COR-L47 (cell line): ENCODE data around the gene KLHDC1.
"Not testable (repeated sequence)": the region's sequence is repeated elsewhere in the genome, so short reads cannot be mapped to it uniquely, and the experiment has no call there.

ENCODE experiments used
- DNase-seq: peaks from one replicate; lab custom pipeline; 2025; lab: John Stamatoyannopoulos, UW

Gene KLHDC1

GRCh38 chr14:49721733-49722435 is 29.0 kb downstream of the KLHDC1 start:
- not testable (repeated sequence) for DNase-seq

- no peak for DNase-seq
Observed at GRCh38 chr14:49727171-49727570, 34.3 kb downstream of the KLHDC1 start.

DNA sequence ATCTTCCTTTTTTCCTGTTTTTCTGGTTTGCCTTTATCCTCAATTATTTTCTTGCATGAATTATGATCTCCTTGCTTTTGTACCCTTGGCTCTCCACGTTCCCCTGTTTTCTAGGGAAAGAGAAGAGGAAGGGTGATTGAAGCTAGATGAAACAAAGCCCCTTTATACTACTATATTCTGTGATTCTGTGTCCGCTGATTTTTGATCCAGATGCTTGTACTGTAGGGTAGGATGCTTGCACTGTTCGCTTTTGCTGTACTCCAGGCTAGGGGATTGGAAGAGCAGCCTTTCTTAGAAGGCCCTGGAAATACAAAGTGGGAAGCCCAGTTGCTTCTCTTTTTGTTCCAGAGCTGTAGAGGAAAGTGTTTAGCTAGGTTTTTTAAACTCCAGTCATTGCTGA is 40.0 kb downstream of the KLHDC1 start:
- no peak for DNase-seq

DNA sequence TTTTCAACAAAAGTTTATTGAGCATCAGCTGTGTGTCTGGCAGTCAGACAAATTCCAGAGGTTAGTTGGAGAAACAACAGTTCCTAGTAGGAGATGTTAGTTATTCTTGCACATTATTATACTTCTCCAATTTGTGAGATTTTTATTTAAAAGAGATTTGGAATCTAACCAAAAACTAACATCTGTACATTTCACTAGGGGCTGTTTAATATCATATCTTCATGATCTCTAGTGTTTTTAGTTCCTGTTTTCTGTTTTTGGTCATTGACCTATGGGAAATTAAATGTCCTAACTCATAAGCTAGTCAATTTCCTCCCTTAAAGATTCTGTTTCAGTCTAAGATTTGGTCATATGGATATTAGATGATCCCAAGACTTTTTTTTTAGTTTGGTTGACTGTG is 40.9 kb downstream of the KLHDC1 start:
- DNase-seq, result no peak

DNA sequence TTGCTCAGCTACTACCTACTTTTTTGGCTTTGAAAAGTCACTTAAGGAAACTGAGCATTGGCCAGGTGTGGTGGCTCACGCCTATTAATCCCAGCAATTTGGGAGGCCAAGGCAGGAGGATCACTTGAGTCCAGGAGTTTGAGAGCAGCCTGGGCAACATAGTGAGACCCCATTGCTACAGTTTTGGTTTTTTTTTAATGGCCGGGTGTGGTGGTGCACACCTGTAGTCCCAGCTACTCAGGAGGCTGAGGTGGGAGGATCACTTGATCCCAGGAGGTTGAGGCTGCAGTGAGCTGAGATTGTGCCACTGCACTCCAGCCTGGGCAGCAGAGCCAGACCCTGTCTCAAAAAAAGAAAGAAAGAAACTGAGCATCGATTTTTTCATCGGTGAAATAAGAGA is 42.7 kb downstream of the KLHDC1 start:
- not testable (repeated sequence) for DNase-seq

- no peak for DNase-seq
Observed at GRCh38 chr14:49745191-49745590, 52.3 kb downstream of the KLHDC1 start.

DNA sequence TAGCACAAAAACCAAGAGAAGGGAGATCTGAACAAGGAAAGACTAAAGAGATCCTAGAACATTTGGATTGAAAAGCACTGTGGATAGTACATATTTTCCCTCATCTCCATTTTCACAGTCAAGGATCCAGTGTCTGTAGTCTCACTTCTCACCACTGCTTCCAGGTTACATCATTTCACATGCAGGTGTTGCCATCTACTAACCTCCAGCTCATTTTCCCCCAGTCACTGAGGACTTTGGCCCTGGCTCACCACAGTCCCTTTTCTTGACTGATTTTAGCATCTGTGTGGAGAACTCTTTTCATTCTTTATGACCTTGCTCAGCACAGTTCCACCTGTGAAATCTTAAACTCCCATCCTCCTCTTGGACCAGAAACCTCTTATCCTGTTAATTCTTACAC is 53.6 kb downstream of the KLHDC1 start:
- not testable (repeated sequence) for DNase-seq

DNA sequence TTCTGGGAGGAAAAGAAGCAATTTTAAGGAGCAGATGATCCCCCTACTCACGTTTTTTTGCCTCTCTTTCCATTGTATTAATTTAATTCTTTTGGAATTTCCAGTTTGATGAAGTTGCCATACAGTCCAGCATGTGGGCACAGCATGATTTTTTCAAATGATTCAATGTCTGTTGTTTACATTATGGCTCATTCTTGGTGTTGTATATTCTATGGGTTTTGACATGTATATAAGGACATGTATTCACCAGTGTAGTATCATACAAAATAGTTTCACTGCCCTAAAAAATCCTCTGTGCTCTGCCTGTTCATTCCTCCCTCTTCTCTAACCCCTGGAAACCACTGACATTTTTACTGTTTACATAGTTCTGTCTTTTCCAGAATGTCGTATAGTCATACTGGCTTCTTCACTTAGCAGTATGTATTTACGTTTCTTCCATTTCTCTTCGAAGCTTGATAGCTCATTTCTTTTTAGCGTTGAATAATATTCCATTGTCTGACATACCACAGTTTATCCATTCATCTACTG is 61.7 kb downstream of the KLHDC1 start:
- DNase-seq, result no peak

- DNase-seq, result no peak
Observed at GRCh38 chr14:49755378-49755777, 62.5 kb downstream of the KLHDC1 start.

DNA sequence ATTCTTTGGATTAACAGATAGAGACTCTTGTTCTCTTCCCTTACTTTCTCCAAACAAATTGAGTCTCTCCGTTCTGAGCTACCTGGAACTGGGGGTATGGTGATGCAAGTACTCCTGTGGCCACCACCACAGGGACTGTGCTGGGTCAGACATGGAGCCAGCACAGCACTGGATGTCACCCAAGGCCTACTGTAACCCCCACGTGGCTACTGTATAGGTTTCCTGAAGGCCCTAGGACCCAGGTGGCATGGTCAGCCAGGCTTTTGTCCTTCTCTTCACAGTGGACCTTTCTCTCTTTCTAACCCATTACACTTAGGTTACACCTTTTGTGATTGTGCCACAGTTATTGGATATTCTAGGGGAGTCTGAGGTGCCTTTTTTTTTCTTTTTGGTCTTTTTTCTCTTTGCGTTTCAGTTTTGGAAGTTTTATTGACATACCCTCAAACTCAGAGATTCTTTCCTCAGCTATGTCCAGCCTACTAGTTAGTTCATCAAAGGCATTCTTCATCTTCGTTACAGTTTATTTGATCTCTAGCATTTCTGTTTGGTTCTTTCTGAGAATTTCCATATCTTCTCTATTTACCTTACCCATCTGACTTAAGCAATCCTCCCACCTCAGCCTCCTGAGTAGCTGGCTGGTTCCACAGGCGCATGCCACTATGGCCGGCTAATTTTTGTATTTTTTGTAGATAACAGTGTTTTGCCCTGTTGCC is 69.1 kb downstream of the KLHDC1 start:
- DNase-seq, result no peak

- DNase-seq, result no peak
Observed at GRCh38 chr14:49766839-49767238, 73.9 kb downstream of the KLHDC1 start.

DNA sequence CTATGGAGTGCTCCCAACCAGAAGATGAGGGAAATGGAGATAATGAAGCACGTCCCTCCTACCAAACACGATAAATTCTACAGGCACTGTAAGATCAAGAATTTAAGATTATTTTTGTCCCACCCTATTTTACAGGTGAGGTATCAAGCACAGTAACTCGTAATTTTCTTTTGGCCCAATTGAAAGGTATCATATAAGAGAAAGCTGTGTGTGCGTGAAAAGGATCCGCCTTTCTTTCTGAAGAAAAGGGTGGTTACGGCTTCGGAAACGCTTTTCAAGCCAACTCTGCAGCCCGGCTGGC is 74.3 kb downstream of the KLHDC1 start:
- no peak for DNase-seq

DNA sequence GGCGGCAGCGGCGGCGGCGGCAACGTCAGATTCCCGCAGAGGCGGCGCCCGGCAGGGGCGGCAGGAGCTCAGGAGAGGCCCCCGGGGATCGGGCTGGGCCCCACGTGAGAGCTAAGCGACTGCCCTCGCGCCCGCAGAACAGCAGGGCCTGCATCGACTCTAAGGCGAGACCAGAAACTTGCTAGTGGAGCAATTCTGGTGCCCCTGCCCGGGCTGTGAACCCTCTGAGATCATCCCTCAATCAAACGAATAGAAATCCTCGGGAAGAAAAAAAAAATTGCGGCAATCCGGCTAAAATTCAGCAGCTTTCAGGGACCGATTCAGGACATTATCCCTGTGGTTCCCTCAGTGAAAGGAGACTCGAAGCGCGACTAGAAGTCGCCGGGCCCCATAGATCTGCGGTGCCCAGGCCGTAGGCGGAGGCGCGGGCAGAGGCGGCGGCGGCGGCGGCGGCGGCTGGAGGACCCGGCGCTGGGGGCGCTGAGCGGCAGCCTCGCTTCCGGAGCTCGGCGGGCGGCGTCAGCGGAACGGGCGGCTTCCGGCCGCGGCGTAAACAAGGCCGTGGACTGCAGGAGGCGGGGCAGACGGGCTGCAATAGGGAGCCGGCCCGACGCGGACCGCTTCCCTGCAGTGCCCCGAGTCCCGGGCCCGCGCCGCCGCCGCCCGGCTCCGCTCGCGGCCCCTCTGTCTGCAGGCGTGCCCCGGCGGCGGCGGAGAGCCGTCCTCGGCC is 74.8 kb downstream of the KLHDC1 start, which contains the start of gene KLHDC2:
Gene KLHDC2 (plus strand): TSS at position 583 of the 730 bp plus-strand sequence. CDS start 316 bp downstream, outside the sequence.
- DNase-seq, result peak; percentile 81

- peak; percentile 12 for DNase-seq
Observed at GRCh38 chr14:49768301-49769121, 75.6 kb downstream of the KLHDC1 start.

DNA sequence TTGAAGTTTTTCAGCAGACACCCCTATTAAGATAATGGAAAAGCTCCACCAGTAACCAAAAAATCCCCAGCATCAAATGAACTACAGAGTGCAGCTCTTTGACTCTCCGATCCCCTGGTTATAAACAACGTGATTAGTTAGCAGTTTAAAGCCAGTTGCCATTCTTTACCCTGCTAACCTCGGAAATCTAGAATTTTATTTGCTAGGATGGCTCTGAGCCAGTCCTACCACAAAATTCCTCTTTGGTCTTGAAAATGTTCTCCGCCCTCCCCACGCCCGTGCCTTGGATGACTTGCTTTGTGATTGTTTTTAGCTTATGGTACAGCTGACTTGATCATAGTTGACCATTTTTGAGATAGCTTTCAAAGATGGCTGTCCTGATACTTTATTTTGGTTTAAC is 76.3 kb downstream of the KLHDC1 start:
- no peak for DNase-seq

- no peak for DNase-seq
Observed at GRCh38 chr14:49769581-49770211, 76.8 kb downstream of the KLHDC1 start.

DNA sequence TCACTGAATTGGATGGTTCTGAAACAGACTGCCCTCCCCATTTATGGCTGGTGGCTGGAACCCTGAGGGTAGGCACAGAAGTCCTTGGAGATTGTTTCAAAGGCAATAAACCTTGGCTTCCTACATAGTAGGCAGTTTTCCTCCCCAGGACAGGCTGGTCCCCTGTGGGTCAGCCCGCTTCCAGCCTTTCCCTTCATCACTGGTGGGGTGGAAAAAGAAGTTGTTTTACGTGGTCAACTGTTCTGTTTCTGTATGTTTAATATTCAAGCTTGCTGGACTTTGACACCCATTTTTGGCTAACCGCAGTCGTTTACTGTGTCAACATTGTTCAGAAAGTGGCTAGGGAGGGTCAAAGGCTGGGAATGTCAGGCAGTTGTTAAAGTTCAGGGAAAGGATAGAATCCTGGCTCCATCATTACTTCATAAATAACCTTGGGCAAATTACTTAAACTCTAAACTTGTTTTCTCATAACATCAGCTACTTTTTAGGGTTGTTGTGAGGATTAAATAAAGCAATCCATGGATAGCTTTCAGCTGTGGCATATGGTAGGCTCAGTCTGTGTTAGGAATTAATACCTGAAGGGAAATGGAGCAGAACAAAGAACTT is 77.4 kb downstream of the KLHDC1 start:
- DNase-seq, result no peak

- DNase-seq, result not testable (repeated sequence)
Observed at GRCh38 chr14:49771691-49772090, 78.8 kb downstream of the KLHDC1 start.

DNA sequence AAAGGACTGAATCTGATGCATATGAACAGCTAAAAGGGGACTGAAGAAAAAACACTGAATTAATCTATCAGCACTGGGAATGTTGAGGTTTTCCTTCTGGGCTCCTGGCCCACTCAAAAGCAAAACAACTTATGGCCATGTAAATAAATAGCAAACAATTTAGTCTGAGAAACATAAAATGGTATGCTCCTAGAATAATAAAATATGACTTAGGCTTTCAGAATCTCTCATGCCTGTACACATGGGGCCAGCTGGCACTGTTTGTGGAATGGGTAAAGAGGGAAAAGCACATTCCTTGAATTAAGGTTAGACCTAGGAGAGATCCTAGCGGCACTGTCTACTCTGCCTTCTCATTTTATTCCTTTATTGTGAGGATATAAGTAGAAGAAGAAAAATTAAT is 81.2 kb downstream of the KLHDC1 start:
- DNase-seq, result no peak

GRCh38 chr14:49778421-49778820 is 85.5 kb downstream of the KLHDC1 start:
- no peak for DNase-seq

DNA sequence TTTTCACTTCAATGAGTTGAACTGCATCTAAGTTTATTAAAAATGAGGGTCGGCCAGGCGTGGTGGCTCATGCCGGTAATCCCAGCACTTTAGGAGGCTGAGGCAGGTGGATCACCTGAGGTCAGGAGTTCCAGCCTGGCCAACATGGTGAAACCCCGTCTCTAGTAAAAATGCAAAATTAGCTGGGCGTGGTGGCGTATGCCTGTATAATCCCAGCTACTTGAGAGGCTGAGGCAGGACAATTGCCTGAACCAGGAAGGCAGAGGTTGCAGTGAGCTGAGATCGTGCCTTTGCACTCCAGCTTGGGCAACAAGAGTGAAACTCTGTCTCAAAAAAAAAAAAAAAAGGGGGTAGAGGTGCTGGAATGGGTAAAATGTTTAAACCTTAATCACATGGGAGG is 88.1 kb downstream of the KLHDC1 start:
- not testable (repeated sequence) for DNase-seq
